Heart left ventricle (tissue), 16 donors: ENCODE measurements around the gene TCF7. TPM values are rescaled to one million over a fixed set of nuclear protein-coding genes. Genes with fewer than 3 reads are reported as not detected.

Source experiments
- ATAC-seq, 4 donors: fragments of 200-7000 bp; cut with Tn5 transposase; one replicate each; pipeline ENCODE4 v1.9.1; 2020 to 2022; ENCODE audit warnings: moderate library complexity in 4 of 4, mild to moderate bottlenecking in 3 of 4, moderate number of reproducible peaks in 1 of 4
- DNase-seq, 5 donors: peaks; one replicate each; pipeline ENCODE4 v3.0.0-alpha.2; 2020
- H3K27ac ChIP-seq, 12 donors: fragments of 200-600 bp; sonication (generic) in 4 of 12; one replicate each; pipeline versions ENCODE4 v1.5.0 to v1.8.0; 2016 to 2022; ENCODE audit warnings: mild to moderate bottlenecking in 2 of 12
- H3K27me3 ChIP-seq, 9 donors: fragments of 200-600 bp; sonication (generic) in 2 of 9; one replicate each; pipeline versions ENCODE4 v1.5.1 to v1.8.0; 2016 to 2022; ENCODE audit warnings: mild to moderate bottlenecking in 3 of 9
- H3K36me3 ChIP-seq, 9 donors: fragments of 200-600 bp; sonication (generic) in 2 of 9; one replicate each; pipeline versions ENCODE4 v1.5.0 to v1.8.0; 2018 to 2022; ENCODE audit warnings: mild to moderate bottlenecking in 2 of 9
- H3K4me1 ChIP-seq, 12 donors: fragments of 200-600 bp; sonication (generic) in 4 of 12; one replicate each; pipeline versions ENCODE4 v1.5.0 to v1.8.0; 2016 to 2022; ENCODE audit warnings: mild to moderate bottlenecking in 3 of 12
- H3K4me3 ChIP-seq, 12 donors: fragments of 200-600 bp; sonication (generic) in 4 of 12; one replicate each; pipeline versions ENCODE4 v1.5.0 to v1.8.0; 2017 to 2022; ENCODE audit warnings: mild to moderate bottlenecking in 9 of 12, moderate library complexity in 4 of 12
- H3K9me3 ChIP-seq, 12 donors: fragments of 200-600 bp; sonication (generic) in 4 of 12; one replicate each; pipeline versions ENCODE4 v1.5.0 to v1.8.0; 2016 to 2022; ENCODE audit warnings: mild to moderate bottlenecking in 1 of 12
- POLR2A ChIP-seq, 2 donors: fragments of 450-650 bp; IDR thresholded peaks; one replicate each; pipeline ENCODE4 v1.6.1; 2017; ENCODE audit warnings: antibody characterized with exemption in 2 of 2, mild to moderate bottlenecking in 2 of 2, moderate library complexity in 2 of 2
- WGBS, 4 donors: extraction: QIAGEN DNeasy Blood & Tissue Kit in 2 of 4; methylation state at CpG; one replicate each; pipeline versions ENCODE4 v1.1.5 to v1.1.7; 2013 to 2018; 5-methylcytosine and 5-hydroxymethylcytosine counted together
- intact Hi-C, 10 donors: fragments of 100-400 bp; cut with DNase I; formaldehyde crosslinking; loops; one replicate each; pipeline versions ENCODE4 v1.11.1 to v1.14.2; 2022
- polyA plus RNA-seq, 2 donors: library from polyadenylated mRNA; stranded (reverse); fragments of 200-250 nt; gene quantifications; one replicate each; pipeline ENCODE4 v1.2.3, GENCODE V29; 2013
- total RNA-seq, 9 donors: library from RNA; depleted of rRNA in 2 of 9; stranded (reverse); fragments of >200 nt in 2 of 9; fragmentation: NEBNext Ultra II Directional in 3 of 9; extraction: Animal tissue kit (Norgen Biotek cat#: 25700) in 3 of 9; gene quantifications; one replicate each; pipeline versions ENCODE4 v1.1.0 to v1.2.4, GENCODE V29; 2016 to 2023
- TF ChIP-seq, protein P1 (sequence below), 12 donors: fragments of 200-600 bp; sonication (generic) in 4 of 12; IDR thresholded peaks; one replicate each; pipeline versions ENCODE4 v1.5.0 to v1.8.0; 2018 to 2022; ENCODE audit warnings: antibody characterized with exemption in 12 of 12, mild to moderate bottlenecking in 5 of 12
- donor health status: ischemic (EF 13 %, LVEDD 7.1; RV severe dilation, severe dysfunction).
- donor health status: healthy with polysubstance abuse.
- donor health status: DM: no; HTN: yes; CAD: no.
- donor health status: DM: no; HTN: no; CAD: no.
- donor health status: ischemic (EF 25% LVEDD 6.9; RV normal size, moderate dysfunction).
- donor health status: ischemic (EF 25% LVEDD 5.7; RV mildly dilated, moderate dysfunction).
- donor health status: healthy.
- donor health status: DM: yes; HTN: yes; CAD: no.
- donor health status: ischemic (EF 35%, LVEDD 5.7; RV mildly dilated, moderate dysfunction).
- donor health status: nonischemic (EF 11% LVEDD 7.7; RV severe dilation, severe dysfunction).
- donor health status: DM: yes; HTN: yes; CAD: no.
- donor health status: PGD.
- donor health status: ischemic (EF 29% LVEDD 5.4; RV normal size, mild dysfunction).
- donor health status: nonischemic (EF 23%, LVEDD 6.1; RV moderate dilation, normal function).

TCF7 gene
- total and polyA plus RNA-seq, 11 donors: 0.79 to 5.2 (median 1.9) TPM

DNA sequence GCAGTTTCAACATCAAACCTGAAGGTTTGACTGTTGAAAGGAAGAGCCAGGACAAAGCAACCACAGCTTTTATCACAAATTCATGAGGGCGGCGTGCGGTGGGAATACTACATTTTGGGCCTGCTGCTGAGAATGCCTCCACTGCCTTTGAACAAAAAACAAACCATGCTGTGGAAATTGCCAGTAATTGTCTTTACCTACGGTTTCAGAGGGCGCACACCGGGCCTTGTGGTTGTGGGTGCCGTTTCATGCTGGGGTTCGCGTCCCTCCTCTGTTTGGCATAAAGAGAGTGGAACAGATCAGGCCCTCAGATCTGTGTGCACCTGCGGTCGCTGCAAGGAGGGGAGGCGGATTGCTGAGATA is 27.6 kb upstream of the TCF7 start:
- peaks cover 0 to 6% (median 0%) of the 10 kb centered on the region in 12 donors for H3K4me1 ChIP-seq
- no peak overlapping the region for H3K4me3 ChIP-seq
- intact Hi-C loops: no loop called here
- WGBS, 4 donors: 88 to 97% (median 94%) methylated on average over 12 of the region's 12 CpGs
- DNase-seq (no peak), ATAC-seq (no peak)
- no peaks in the 10 kb centered on the region for H3K27me3 ChIP-seq
- no peak overlapping the region for H3K27ac ChIP-seq
- H3K9me3 ChIP-seq: no peaks in the 10 kb centered on the region
- TF ChIP-seq, protein P1, sequence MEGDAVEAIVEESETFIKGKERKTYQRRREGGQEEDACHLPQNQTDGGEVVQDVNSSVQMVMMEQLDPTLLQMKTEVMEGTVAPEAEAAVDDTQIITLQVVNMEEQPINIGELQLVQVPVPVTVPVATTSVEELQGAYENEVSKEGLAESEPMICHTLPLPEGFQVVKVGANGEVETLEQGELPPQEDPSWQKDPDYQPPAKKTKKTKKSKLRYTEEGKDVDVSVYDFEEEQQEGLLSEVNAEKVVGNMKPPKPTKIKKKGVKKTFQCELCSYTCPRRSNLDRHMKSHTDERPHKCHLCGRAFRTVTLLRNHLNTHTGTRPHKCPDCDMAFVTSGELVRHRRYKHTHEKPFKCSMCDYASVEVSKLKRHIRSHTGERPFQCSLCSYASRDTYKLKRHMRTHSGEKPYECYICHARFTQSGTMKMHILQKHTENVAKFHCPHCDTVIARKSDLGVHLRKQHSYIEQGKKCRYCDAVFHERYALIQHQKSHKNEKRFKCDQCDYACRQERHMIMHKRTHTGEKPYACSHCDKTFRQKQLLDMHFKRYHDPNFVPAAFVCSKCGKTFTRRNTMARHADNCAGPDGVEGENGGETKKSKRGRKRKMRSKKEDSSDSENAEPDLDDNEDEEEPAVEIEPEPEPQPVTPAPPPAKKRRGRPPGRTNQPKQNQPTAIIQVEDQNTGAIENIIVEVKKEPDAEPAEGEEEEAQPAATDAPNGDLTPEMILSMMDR (IDR thresholded peaks at IDR 0.05): no peak
- no peak for TF ChIP-seq POLR2A (IDR thresholded peaks at IDR 0.05)
- no peaks in the 10 kb centered on the region for H3K36me3 ChIP-seq

DNA sequence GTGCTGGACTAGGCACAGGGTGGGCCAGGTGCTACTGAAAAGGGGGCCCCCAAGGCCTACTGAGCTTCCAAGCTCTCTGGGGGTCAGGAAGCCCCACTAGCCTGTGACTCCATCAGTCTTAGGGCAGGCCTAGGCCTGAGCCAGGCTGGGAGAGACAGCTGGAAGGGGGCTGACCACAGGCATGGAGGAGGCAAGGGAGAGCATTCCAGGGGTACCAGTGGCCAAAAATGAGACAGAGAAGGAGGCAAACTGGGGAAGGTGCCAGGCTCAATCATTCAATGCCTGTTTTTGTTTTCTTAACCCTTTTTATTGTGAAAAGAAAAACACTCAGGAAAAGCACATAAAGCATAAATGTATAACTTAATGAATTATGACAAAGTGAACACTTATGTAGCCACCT is 26.2 kb upstream of the TCF7 start:
- TF ChIP-seq, protein P1 (IDR thresholded peaks at IDR 0.05): no peak
- no peak for TF ChIP-seq POLR2A (IDR thresholded peaks at IDR 0.05)
- H3K27me3 ChIP-seq: no peaks in the 10 kb centered on the region
- no peak overlapping the region for H3K4me3 ChIP-seq
- no peaks in the 10 kb centered on the region for H3K36me3 ChIP-seq
- H3K9me3 ChIP-seq: no peaks in the 10 kb centered on the region
- intact Hi-C loops: no loop called here
- DNase-seq: no peak
- H3K27ac ChIP-seq: peak overlapping the region in 1 of 12 donors; percentile 37
- H3K4me1 ChIP-seq: peaks cover 0 to 6% (median 0%) of the 10 kb centered on the region in 12 donors
- ATAC-seq: no peak

DNA sequence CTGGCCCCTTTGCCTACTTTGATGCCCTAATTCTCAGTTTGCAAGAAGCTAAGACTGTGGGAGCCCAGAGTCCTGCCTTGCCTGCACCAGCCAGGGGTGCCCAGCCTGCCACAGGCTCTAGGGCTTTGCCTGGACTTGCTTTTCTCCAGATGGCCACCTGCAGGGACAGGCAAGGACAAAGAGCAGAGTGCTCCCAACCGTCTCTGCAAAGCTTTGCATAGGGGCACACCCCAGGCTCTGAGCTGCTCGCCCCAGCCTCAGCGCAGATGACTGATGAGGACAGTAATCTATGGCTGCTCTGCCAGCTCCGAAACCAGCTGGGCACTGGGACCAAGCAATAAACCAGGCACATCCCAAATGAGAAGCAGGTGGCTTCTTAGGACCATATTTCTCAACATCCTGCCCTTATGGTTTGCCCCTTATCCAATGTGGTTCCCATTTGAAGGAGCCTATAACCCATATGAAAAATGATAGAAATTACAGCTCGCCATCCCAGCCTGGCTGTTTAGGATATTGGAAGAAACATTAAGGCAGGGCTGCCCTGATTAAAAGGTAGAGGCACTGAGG is 25.4 kb upstream of the TCF7 start:
- 89 to 92% (median 90%) methylated on average over 1 to 5 of the region's 5 CpGs for WGBS, 4 donors
- intact Hi-C loops: no loop called here
- no peak for TF ChIP-seq POLR2A (IDR thresholded peaks at IDR 0.05)
- TF ChIP-seq, protein P1 (IDR thresholded peaks at IDR 0.05): no peak
- H3K9me3 ChIP-seq: no peaks in the 10 kb centered on the region
- H3K27me3 ChIP-seq: no peaks in the 10 kb centered on the region
- H3K4me1 ChIP-seq: peaks cover 0 to 6% (median 0%) of the 10 kb centered on the region in 12 donors
- H3K4me3 ChIP-seq: no peak overlapping the region
- DNase-seq: no peak
- no peaks in the 10 kb centered on the region for H3K36me3 ChIP-seq
- no peak for ATAC-seq
- H3K27ac ChIP-seq: no peak overlapping the region

DNA sequence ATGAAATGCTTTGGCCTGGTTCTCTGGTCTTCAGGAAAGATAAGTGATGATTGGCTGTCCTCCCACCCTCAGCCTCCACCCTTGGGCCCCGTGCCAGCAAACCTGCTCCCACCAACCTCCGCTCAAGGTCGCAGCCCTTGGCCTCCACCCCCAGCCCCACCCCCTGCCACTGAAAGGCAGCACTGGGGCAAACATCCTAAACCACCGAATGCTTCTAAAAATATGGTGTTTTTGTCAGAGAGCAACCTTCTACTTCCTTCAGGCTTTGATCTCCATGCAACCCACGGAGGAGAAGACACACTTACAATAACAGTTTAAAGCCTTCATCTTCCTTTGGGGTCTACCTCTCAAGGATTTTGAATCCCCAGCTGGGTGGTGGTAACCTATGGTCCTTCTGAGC is 24.0 kb upstream of the TCF7 start:
- H3K9me3 ChIP-seq: no peaks in the 10 kb centered on the region
- 56 to 72% (median 68%) methylated on average over 5 of the region's 5 CpGs for WGBS, 4 donors
- no peaks in the 10 kb centered on the region for H3K36me3 ChIP-seq
- DNase-seq: no peak
- peak overlapping the region in 1 of 12 donors; percentile 37 for H3K27ac ChIP-seq
- no peak overlapping the region for H3K4me3 ChIP-seq
- TF ChIP-seq POLR2A (IDR thresholded peaks at IDR 0.05): no peak
- TF ChIP-seq, protein P1 (IDR thresholded peaks at IDR 0.05): no peak
- H3K4me1 ChIP-seq: peaks cover 0 to 8% (median 0%) of the 10 kb centered on the region in 12 donors
- intact Hi-C loops: loop anchor here in 1 of 10 donors (5.0 kb wide), 1 partner anchor 48 kb away; no protein-coding TSS in a partner anchor
- ATAC-seq: no peak
- H3K27me3 ChIP-seq: no peaks in the 10 kb centered on the region
